Sigmoid colon (tissue), 7 donors: Measurements from ENCODE around the gene ELFN1. TPM values are rescaled to one million over a fixed set of nuclear protein-coding genes. Genes with fewer than 3 reads are reported as not detected.

Experiments
- DNase-seq: peaks from one replicate; pipeline ENCODE4 v3.0.0-alpha.2; 2019
- H3K27ac ChIP-seq, 4 donors: fragments of 200-600 bp; sonication (generic); one replicate each; pipeline ENCODE4 v1.5.1; 2016 to 2019; ENCODE audit warnings: mild to moderate bottlenecking in 1 of 4
- H3K27me3 ChIP-seq, 3 donors: fragments of 200-600 bp; sonication (generic); one replicate each; pipeline ENCODE4 v1.5.1; 2019; ENCODE audit warnings: mild to moderate bottlenecking in 1 of 3
- H3K36me3 ChIP-seq, 4 donors: fragments of 200-600 bp; sonication (generic); one replicate each; pipeline ENCODE4 v1.5.1; 2016 to 2019
- H3K4me1 ChIP-seq, 4 donors: fragments of 200-600 bp; sonication (generic); one replicate each; pipeline ENCODE4 v1.5.1; 2017 to 2019
- H3K4me3 ChIP-seq, 4 donors: fragments of 200-600 bp; sonication (generic); one replicate each; pipeline ENCODE4 v1.5.1; 2017 to 2019; ENCODE audit warnings: mild to moderate bottlenecking in 2 of 4, moderate library complexity in 1 of 4
- H3K9me3 ChIP-seq, 4 donors: fragments of 200-600 bp in 3 of 4; sonication (generic) in 3 of 4; one replicate each; pipeline versions ENCODE4 v1.5.1 to v1.6.1; 2013 to 2019
- EP300 ChIP-seq, 4 donors: sonication (generic); formaldehyde crosslinking; IDR thresholded peaks; one replicate each; pipeline ENCODE4 v1.6.1; 2017; ENCODE audit warnings: antibody characterized with exemption in 4 of 4
- POLR2A ChIP-seq, 2 donors: fragments of 450-650 bp; IDR thresholded peaks; one replicate each; pipeline ENCODE4 v1.6.1; 2016; ENCODE audit warnings: antibody characterized with exemption in 2 of 2, mild to moderate bottlenecking in 2 of 2, moderate library complexity in 2 of 2
- POLR2AphosphoS5 ChIP-seq, 4 donors: sonication (generic); formaldehyde crosslinking; IDR thresholded peaks; one replicate each; pipeline ENCODE4 v1.6.1; 2017; ENCODE audit warnings: antibody characterized with exemption in 4 of 4
- WGBS, 2 donors: extraction: QIAGEN DNeasy Blood & Tissue Kit; methylation state at CpG; one replicate each; pipeline ENCODE4 v1.1.7; 2013; 5-methylcytosine and 5-hydroxymethylcytosine counted together
- intact Hi-C: fragments of 100-400 bp; cut with DNase I; formaldehyde crosslinking; loops from one replicate; pipeline ENCODE4 v1.15.1; 2023
- polyA plus RNA-seq, 3 donors: library from polyadenylated mRNA; stranded (reverse); fragments of 200-250 nt; gene quantifications; one replicate each; pipeline ENCODE4 v1.2.3, GENCODE V29; 2013
- total RNA-seq, 4 donors: library from RNA; depleted of rRNA; stranded (reverse); fragments of >200 nt; gene quantifications; one replicate each; pipeline ENCODE4 v1.1.0, GENCODE V29; 2016
- TF ChIP-seq, protein P1 (sequence below), 4 experiments: fragments of 450-650 bp in 3 of 4; fragments of 200-600 bp in 1 of 4; IDR thresholded peaks; one replicate each; pipeline ENCODE4 v1.5.1; 2016 to 2019; ENCODE audit warnings: antibody characterized with exemption in 4 of 4, mild to moderate bottlenecking in 3 of 4, moderate library complexity in 2 of 4
- donor health status: healthy with polysubstance abuse.
- donor health status: Bipolar disorder and iron deficiency.
- donor health status: healthy.

ELFN1 gene
- total and polyA plus RNA-seq, 7 donors: 0.33 to 0.83 (median 0.54) TPM; not detected in 2

DNA sequence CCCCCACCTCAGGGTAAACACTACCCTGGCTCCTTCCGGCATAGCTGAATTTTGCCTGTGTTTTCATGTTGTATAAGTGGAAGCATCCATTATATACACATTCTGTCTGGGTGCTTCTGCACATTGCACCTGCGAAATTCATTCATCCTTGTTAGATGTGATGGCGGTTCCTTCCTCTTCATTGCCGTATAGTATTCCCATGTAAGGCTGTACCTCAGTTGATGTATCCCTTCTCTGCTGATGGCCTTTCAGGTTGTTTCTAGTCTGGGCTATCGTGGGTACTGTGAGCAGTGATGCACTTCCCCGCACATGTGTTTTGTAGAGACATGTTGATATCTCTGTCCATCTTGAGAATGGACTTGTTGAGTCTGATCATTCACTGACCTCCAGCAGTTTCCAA, 28.9 kb downstream of the ELFN1 start:
- TF ChIP-seq, protein P1, sequence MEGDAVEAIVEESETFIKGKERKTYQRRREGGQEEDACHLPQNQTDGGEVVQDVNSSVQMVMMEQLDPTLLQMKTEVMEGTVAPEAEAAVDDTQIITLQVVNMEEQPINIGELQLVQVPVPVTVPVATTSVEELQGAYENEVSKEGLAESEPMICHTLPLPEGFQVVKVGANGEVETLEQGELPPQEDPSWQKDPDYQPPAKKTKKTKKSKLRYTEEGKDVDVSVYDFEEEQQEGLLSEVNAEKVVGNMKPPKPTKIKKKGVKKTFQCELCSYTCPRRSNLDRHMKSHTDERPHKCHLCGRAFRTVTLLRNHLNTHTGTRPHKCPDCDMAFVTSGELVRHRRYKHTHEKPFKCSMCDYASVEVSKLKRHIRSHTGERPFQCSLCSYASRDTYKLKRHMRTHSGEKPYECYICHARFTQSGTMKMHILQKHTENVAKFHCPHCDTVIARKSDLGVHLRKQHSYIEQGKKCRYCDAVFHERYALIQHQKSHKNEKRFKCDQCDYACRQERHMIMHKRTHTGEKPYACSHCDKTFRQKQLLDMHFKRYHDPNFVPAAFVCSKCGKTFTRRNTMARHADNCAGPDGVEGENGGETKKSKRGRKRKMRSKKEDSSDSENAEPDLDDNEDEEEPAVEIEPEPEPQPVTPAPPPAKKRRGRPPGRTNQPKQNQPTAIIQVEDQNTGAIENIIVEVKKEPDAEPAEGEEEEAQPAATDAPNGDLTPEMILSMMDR (IDR thresholded peaks at IDR 0.05): no peak
- TF ChIP-seq POLR2A (IDR thresholded peaks at IDR 0.05) (no peak), POLR2AphosphoS5 (IDR thresholded peaks at IDR 0.05) (no peak), EP300 (IDR thresholded peaks at IDR 0.05) (no peak)
- Histone ChIP-seq H3K36me3 (no peaks in the 10 kb centered on the region), H3K4me3 (no peak overlapping the region), H3K27ac (no peak overlapping the region), H3K27me3 (peaks cover 2 to 17% (median 3%) of the 10 kb centered on the region in 3 donors), H3K4me1 (no peaks in the 10 kb centered on the region), H3K9me3 (peaks cover 0 to 10% (median 2%) of the 10 kb centered on the region in 4 donors)
- no peak for DNase-seq
- WGBS, 2 donors: 89 to 94% methylated on average over 6 of the region's 6 CpGs
- intact Hi-C loops: no loop called here

DNA sequence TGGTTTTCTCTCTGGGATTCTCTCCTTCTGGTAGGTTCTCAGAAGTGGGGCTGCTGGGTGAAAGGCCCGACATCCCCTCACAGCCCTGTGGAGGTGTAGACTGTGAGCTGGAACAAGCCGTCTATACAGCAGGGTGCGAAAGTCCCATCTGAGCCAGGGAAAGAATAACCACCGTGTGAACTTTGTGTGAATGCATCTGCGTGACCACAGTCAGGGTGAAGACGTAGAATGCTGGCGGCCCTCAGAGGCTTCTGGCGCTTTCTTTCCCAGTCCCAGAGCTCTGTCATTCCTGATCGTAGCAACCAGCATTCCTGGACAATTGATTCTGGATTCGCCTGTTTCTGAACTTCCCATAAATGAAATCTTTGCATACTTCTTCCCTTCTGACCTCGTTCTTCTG, 30.0 kb downstream of the ELFN1 start:
- intact Hi-C loops: no loop called here
- Histone ChIP-seq H3K4me1 (no peaks in the 10 kb centered on the region), H3K27ac (no peak overlapping the region), H3K4me3 (no peak overlapping the region), H3K9me3 (peaks cover 0 to 10% (median 2%) of the 10 kb centered on the region in 4 donors), H3K36me3 (no peaks in the 10 kb centered on the region), H3K27me3 (peaks cover 0 to 7% (median 0%) of the 10 kb centered on the region in 3 donors)
- TF ChIP-seq, protein P1 (IDR thresholded peaks at IDR 0.05): no peak
- TF ChIP-seq POLR2AphosphoS5 (IDR thresholded peaks at IDR 0.05): no peak
- TF ChIP-seq EP300 (IDR thresholded peaks at IDR 0.05): no peak
- TF ChIP-seq POLR2A (IDR thresholded peaks at IDR 0.05): no peak
- no peak for DNase-seq
- WGBS, 2 donors: 89 to 91% methylated on average over 11 of the region's 11 CpGs

DNA sequence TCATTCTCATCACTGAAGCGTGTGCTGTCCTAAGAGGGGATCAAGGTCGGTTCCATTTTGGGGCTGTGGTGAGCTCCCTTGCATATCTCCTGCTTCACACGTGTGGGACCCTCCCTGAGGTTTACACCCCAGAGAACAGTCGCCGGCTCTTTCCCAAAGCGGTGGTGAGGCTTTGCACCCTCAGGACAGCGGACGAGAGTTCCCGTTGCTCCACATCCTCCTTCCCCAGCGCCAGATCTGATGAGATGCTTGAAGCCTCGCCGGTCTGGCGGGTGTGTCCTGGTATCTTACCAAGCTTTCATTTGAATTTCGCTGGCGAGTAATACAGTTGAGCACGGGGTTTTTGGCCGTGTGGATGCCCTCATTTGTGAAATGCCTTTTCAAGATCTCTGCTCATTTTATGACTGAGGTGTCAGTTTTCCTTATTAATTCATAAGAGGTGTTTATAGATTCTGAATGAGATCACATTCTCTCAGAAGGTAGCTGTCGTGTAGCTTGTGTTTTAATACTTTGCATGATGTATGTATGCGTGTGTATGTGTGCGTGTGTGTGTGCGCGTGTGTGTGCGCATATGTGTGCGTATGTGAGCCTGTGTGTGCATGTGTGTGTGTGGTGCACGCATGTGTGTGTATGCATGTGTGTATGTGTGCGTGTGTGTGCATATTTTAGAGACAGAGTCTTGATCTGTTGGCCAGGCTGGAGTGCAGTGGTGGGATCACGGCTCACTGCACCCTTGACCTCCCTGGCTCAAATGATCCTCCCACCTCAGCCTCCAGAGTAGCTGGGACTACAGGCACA, 30.7 kb downstream of the ELFN1 start:
- WGBS, 2 donors: 85 to 90% methylated on average over 27 of the region's 27 CpGs
- H3K4me1 ChIP-seq: no peaks in the 10 kb centered on the region
- no peak for DNase-seq
- peaks cover 0 to 10% (median 2%) of the 10 kb centered on the region in 4 donors for H3K9me3 ChIP-seq
- no peaks in the 10 kb centered on the region for H3K36me3 ChIP-seq
- H3K27me3 ChIP-seq: peaks cover 0 to 4% (median 0%) of the 10 kb centered on the region in 3 donors
- no peak overlapping the region for H3K4me3 ChIP-seq
- H3K27ac ChIP-seq: no peak overlapping the region
- intact Hi-C loops: no loop called here
- TF ChIP-seq EP300 (IDR thresholded peaks at IDR 0.05) (no peak), POLR2AphosphoS5 (IDR thresholded peaks at IDR 0.05) (no peak), POLR2A (IDR thresholded peaks at IDR 0.05) (no peak)
- TF ChIP-seq, protein P1 (IDR thresholded peaks at IDR 0.05): no peak

DNA sequence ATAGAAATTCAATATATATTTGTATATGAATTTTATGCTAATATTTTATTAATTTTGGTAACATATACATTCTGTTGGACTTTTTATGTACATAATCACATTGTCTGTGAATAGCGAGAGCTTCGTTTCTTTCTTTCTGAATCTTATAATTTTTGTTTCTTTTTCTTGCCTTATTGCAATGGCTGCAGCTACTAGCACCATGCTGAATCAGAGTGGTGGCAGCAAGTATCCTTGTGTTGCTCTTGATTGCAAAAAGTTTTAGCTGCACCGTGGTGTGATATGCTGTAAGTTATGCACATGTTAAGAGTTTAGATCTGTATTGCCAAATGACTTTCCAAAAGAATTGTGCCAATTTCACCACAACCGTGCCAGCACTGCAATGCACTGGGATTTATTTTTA, 32.6 kb downstream of the ELFN1 start:
- Histone ChIP-seq H3K9me3 (peaks cover 0 to 10% (median 2%) of the 10 kb centered on the region in 4 donors), H3K4me3 (no peak overlapping the region), H3K27me3 (peaks cover 0 to 4% (median 0%) of the 10 kb centered on the region in 3 donors), H3K4me1 (no peaks in the 10 kb centered on the region), H3K27ac (no peak overlapping the region), H3K36me3 (no peaks in the 10 kb centered on the region)
- no peak for DNase-seq
- 95 to 96% methylated on average over 4 of the region's 4 CpGs for WGBS, 2 donors
- intact Hi-C loops: no loop called here
- TF ChIP-seq POLR2AphosphoS5 (IDR thresholded peaks at IDR 0.05) (no peak), EP300 (IDR thresholded peaks at IDR 0.05) (no peak), POLR2A (IDR thresholded peaks at IDR 0.05) (no peak)
- TF ChIP-seq, protein P1 (IDR thresholded peaks at IDR 0.05): no peak
